Measurements from ENCODE around the gene WBP1L.

The WBP1L gene

GRCh38 chr10:102752934-102753664, 9.4 kb downstream of the WBP1L start (continued):
- TF ChIP-seq PRDM10 (tag by site-specific recombination; IDR thresholded peaks at IDR 0.05): peak; percentile 56
- TF ChIP-seq ZNF654 (tag by site-specific recombination; IDR thresholded peaks at IDR 0.05; ENCODE audit: low read depth): peak; percentile 38; the same call in 1 of the 2 replicates
- no peak for TF ChIP-seq ZNF394 (tag by site-specific recombination; IDR thresholded peaks at IDR 0.05; ENCODE audit: borderline replicate concordance)
- peak; percentile 85 for TF ChIP-seq ZNF600 (tag by site-specific recombination; IDR thresholded peaks at IDR 0.05)
- TF ChIP-seq ZNF610 (tag by site-specific recombination; IDR thresholded peaks at IDR 0.05; ENCODE audit: borderline replicate concordance): no peak
- no peak for TF ChIP-seq ZNF488 (tag by site-specific recombination; IDR thresholded peaks at IDR 0.05)
- TF ChIP-seq ZNF596 (tag by site-specific recombination; IDR thresholded peaks at IDR 0.05): no peak
- no peak for TF ChIP-seq INSM2 (tag by site-specific recombination; IDR thresholded peaks at IDR 0.05)
- TF ChIP-seq PRDM4 (tag by site-specific recombination; IDR thresholded peaks at IDR 0.05): peak; percentile 50; the same call in 1 of the 2 replicates

GRCh38 chr10:102753718-102754117, 10.0 kb downstream of the WBP1L start:
- ChIA-PET CTCF (interaction anchor here (0.7 to 4.0 kb wide), 16 partner anchors 10 to 148 kb away, joined by 3 to 47 read pairs (median 5); partner anchors contain the start of gene WBP1L), POLR2A (interaction anchor here (1.0 to 3.4 kb wide), 2 partner anchors 10 to 22 kb away, joined by 3 to 12 read pairs; partner anchors contain the start of gene WBP1L)
- no peak overlapping the region for H3K27ac ChIP-seq (ENCODE audit: extremely low read depth, low read depth, low read length)
- TF ChIP-seq ZFP3 (tag by site-specific recombination; IDR thresholded peaks at IDR 0.05; ENCODE audit: low read depth): no peak
- TF ChIP-seq ZNF704 (tag by site-specific recombination; IDR thresholded peaks at IDR 0.05): no peak
- no peak for TF ChIP-seq ZNF513 (tag by site-specific recombination; IDR thresholded peaks at IDR 0.05)
- no peak for TF ChIP-seq KLF1 (tag by site-specific recombination; IDR thresholded peaks at IDR 0.05)
- TF ChIP-seq ZNF416 (tag by site-specific recombination; IDR thresholded peaks at IDR 0.05): no peak
- no peak for TF ChIP-seq ZNF623 (tag by site-specific recombination; IDR thresholded peaks at IDR 0.05)
- TF ChIP-seq ZNF629 (tag by site-specific recombination; IDR thresholded peaks at IDR 0.05): no peak
- TF ChIP-seq ZNF645 (tag by site-specific recombination; IDR thresholded peaks at IDR 0.05): no peak
- TF ChIP-seq GFI1B (tag by site-specific recombination; IDR thresholded peaks at IDR 0.05): no peak
- TF ChIP-seq ZNF148 (tag by site-specific recombination; IDR thresholded peaks at IDR 0.05; ENCODE audit: borderline replicate concordance): no peak

More at GRCh38 chr10:102753718-102754117, 10.0 kb downstream of the WBP1L start:
- Histone ChIP-seq H3K4me1 (ENCODE audit: control insufficient read depth, insufficient read depth, low read length) (no peaks in the 10 kb centered on the region), H3K9me3 (ENCODE audit: control insufficient read depth, insufficient read depth, low read depth, low read length) (no peaks in the 10 kb centered on the region), H3K4me3 (ENCODE audit: low read depth, low read length) (no peak overlapping the region), H3K36me3 (ENCODE audit: control insufficient read depth in 2 of 2, insufficient read depth in 1 of 2, low read length in 2 of 2) (no peaks in the 10 kb centered on the region)
